ENCODE data around the gene MAP2K5.

DNA sequence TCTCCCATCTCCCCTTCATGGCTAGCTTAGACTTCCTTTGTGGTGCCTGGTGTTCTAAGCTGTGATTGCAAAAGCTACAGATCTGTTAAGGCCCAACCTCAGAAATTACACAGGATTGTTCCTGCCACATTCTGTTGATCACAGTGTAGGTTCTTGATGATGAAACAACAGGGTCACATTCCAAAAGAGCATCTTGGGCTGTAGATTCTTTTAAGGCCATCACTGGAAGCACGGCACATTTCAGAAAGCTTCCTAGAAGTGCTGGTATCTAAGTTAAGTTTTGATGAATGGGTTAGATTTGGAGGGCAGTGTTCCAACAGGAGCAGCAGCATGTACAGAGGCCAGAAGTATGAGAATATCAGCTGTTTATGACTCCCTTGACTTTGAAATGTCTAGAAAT is 175.3 kb downstream of the MAP2K5 start:
- TF ChIP-seq CTCF (IDR thresholded peaks at IDR 0.05) (no peak), ZFX (IDR thresholded peaks at IDR 0.05; ENCODE audit: borderline replicate concordance) (no peak)
